HepG2 (cell line): Measurements from ENCODE around the gene HNRNPF. TPM values are rescaled to one million over a fixed set of nuclear protein-coding genes. Genes with fewer than 3 reads are reported as not detected.

Experiments used
- CHD2 ChIP-seq: IDR thresholded peaks from 2 replicates; pipeline ENCODE4 v1.6.1; 2011; ENCODE audit warnings: low read depth, low read length, improper control_type of control experiment
- MAZ ChIP-seq, 2 experiments: sonication (generic) in 1 of 2; formaldehyde crosslinking in 1 of 2; IDR thresholded peaks; 2 replicates each; pipeline versions ENCODE4 v1.5.0 to v1.6.1; 2012 to 2020; ENCODE audit warnings: low read depth in 2 of 2, mild to moderate bottlenecking in 2 of 2, borderline replicate concordance in 1 of 2, improper control_type of control experiment in 1 of 2, low read length in 1 of 2, missing genetic modification reagents in 1 of 2, moderate library complexity in 1 of 2
- MIER2 ChIP-seq: IDR thresholded peaks from 2 replicates; pipeline ENCODE4 v1.6.1; 2016; ENCODE audit warnings: missing biosample characterization, missing genetic modification reagents
- SNAPC4 ChIP-seq: sonication (generic); formaldehyde crosslinking; IDR thresholded peaks from 2 replicates; pipeline ENCODE4 v1.4.0; 2020; ENCODE audit warnings: mild to moderate bottlenecking, missing genetic modification reagents
- TCF7L2 ChIP-seq: IDR thresholded peaks from 2 replicates; pipeline ENCODE4 v1.6.1; 2011; ENCODE audit warnings: mild to moderate bottlenecking, low read depth, low read length, moderate library complexity
- ZBTB26 ChIP-seq: IDR thresholded peaks from 2 replicates; pipeline ENCODE4 v1.6.1; 2016; ENCODE audit warnings: missing compliant biosample characterization, missing genetic modification reagents, borderline replicate concordance
- ZBTB42 ChIP-seq: sonication (generic); formaldehyde crosslinking; IDR thresholded peaks from 2 replicates; pipeline ENCODE4 v1.5.0; 2020; ENCODE audit warnings: mild to moderate bottlenecking, missing genetic modification reagents
- ZNF292 ChIP-seq: sonication (generic); formaldehyde crosslinking; IDR thresholded peaks from 2 replicates; pipeline ENCODE4 v1.8.1; 2022; ENCODE audit warnings: mild to moderate bottlenecking, low read depth, missing genetic modification reagents, borderline replicate concordance
- ZNF460 ChIP-seq: sonication (generic); formaldehyde crosslinking; IDR thresholded peaks from 2 replicates; pipeline ENCODE4 v1.5.1; 2020; ENCODE audit warnings: missing genetic modification reagents, mild to moderate bottlenecking, borderline replicate concordance
- ZNF652 ChIP-seq: IDR thresholded peaks from 2 replicates; pipeline ENCODE4 v1.6.1; 2016; ENCODE audit warnings: low read depth, borderline replicate concordance
- polyA plus RNA-seq, 8 experiments: library from polyadenylated mRNA; depleted of rRNA in 3 of 8; stranded (reverse) in 7 of 8; unstranded in 1 of 8; fragments of >200 nt; fragmentation: Illumina TruSeq in 4 of 8; extraction: Trizol in 4 of 8; gene quantifications; 2 replicates each; pipeline versions ENCODE4 v1.2.1 to v1.2.3, GENCODE V29; 2011 to 2016; ENCODE audit warnings: low read depth in 4 of 8, missing spikeins in 1 of 8, mixed read lengths in 1 of 8; ENCODE audit not compliant: insufficient read depth in 1 of 8
- total RNA-seq, 5 experiments: library from RNA; depleted of rRNA; stranded (reverse); fragments of >200 nt; fragmentation: Illumina TruSeq; extraction: Trizol; gene quantifications; 2 replicates each; pipeline ENCODE4 v1.2.3, GENCODE V29; 2016; ENCODE audit warnings: low read depth in 1 of 5
- TF ChIP-seq, protein P1 (sequence below): sonication (generic); formaldehyde crosslinking; IDR thresholded peaks from 2 replicates; pipeline ENCODE4 v1.4.0; 2020; ENCODE audit warnings: missing genetic modification reagents; ENCODE audit errors: not compliant biosample characterization
- TF ChIP-seq, protein P2 (sequence below): sonication (generic); formaldehyde crosslinking; IDR thresholded peaks from 2 replicates; pipeline ENCODE4 v1.4.0; 2020; ENCODE audit warnings: missing genetic modification reagents, borderline replicate concordance
- TF ChIP-seq, protein P3 (sequence below): sonication (generic); formaldehyde crosslinking; IDR thresholded peaks from 2 replicates; pipeline ENCODE4 v1.4.0; 2020; ENCODE audit warnings: missing genetic modification reagents, mild to moderate bottlenecking, borderline replicate concordance
- TF ChIP-seq, protein P4 (sequence below): sonication (generic); formaldehyde crosslinking; IDR thresholded peaks from 2 replicates; pipeline ENCODE4 v1.4.0; 2020; ENCODE audit warnings: mild to moderate bottlenecking, missing genetic modification reagents
- TF ChIP-seq, protein P5 (sequence below), 2 experiments: fragments of 450-650 bp in 1 of 2; sonication (generic) in 1 of 2; formaldehyde crosslinking; IDR thresholded peaks; 2 replicates each; pipeline versions ENCODE4 v1.5.0 to v1.8.0; 2020 to 2022; ENCODE audit warnings: mild to moderate bottlenecking in 1 of 2, missing genetic modification reagents in 1 of 2

The HNRNPF gene
- total and polyA plus RNA-seq, 2 of the 13 experiments (the other 11 are each of a cell fraction or from before 2014, with no cell fraction given), result 166 to 308 TPM

- TF ChIP-seq, protein P1, sequence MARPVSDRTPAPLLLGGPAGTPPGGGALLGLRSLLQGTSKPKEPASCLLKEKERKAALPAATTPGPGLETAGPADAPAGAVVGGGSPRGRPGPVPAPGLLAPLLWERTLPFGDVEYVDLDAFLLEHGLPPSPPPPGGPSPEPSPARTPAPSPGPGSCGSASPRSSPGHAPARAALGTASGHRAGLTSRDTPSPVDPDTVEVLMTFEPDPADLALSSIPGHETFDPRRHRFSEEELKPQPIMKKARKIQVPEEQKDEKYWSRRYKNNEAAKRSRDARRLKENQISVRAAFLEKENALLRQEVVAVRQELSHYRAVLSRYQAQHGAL (CRISPR knock-in tag), result no peak
- TF ChIP-seq SNAPC4 (CRISPR knock-in tag) (no peak), ZNF292 (CRISPR knock-in tag) (no peak), TCF7L2 (no peak), ZBTB26 (CRISPR knock-in tag) (no peak), ZNF460 (CRISPR knock-in tag) (no peak; the same call in 1 of the 2 replicates), MIER2 (CRISPR knock-in tag) (no peak), ZBTB42 (CRISPR knock-in tag) (peak; percentile 52; the same call in 1 of the 2 replicates), ZNF652 (CRISPR knock-in tag) (no peak), CHD2 (peak; percentile 64), MAZ (IDR thresholded peaks at IDR 0.05; ENCODE audit: borderline replicate concordance, low read depth, low read length) (no peak), MAZ (CRISPR knock-in tag; IDR thresholded peaks at IDR 0.05; ENCODE audit: low read depth) (no peak)
- TF ChIP-seq, protein P2, sequence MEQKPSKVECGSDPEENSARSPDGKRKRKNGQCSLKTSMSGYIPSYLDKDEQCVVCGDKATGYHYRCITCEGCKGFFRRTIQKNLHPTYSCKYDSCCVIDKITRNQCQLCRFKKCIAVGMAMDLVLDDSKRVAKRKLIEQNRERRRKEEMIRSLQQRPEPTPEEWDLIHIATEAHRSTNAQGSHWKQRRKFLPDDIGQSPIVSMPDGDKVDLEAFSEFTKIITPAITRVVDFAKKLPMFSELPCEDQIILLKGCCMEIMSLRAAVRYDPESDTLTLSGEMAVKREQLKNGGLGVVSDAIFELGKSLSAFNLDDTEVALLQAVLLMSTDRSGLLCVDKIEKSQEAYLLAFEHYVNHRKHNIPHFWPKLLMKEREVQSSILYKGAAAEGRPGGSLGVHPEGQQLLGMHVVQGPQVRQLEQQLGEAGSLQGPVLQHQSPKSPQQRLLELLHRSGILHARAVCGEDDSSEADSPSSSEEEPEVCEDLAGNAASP (CRISPR knock-in tag), result no peak
- TF ChIP-seq, protein P3, sequence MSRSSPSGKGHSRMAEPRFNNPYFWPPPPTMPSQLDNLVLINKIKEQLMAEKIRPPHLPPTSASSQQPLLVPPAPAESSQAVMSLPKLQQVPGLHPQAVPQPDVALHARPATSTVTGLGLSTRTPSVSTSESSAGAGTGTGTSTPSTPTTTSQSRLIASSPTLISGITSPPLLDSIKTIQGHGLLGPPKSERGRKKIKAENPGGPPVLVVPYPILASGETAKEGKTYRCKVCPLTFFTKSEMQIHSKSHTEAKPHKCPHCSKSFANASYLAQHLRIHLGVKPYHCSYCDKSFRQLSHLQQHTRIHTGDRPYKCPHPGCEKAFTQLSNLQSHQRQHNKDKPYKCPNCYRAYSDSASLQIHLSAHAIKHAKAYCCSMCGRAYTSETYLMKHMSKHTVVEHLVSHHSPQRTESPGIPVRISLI (CRISPR knock-in tag), result no peak
- TF ChIP-seq, protein P4, sequence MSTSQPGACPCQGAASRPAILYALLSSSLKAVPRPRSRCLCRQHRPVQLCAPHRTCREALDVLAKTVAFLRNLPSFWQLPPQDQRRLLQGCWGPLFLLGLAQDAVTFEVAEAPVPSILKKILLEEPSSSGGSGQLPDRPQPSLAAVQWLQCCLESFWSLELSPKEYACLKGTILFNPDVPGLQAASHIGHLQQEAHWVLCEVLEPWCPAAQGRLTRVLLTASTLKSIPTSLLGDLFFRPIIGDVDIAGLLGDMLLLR, result 0 out of 2 replicates have a peak, but pooled peaks have one; percentile 54
- TF ChIP-seq, protein P5, sequence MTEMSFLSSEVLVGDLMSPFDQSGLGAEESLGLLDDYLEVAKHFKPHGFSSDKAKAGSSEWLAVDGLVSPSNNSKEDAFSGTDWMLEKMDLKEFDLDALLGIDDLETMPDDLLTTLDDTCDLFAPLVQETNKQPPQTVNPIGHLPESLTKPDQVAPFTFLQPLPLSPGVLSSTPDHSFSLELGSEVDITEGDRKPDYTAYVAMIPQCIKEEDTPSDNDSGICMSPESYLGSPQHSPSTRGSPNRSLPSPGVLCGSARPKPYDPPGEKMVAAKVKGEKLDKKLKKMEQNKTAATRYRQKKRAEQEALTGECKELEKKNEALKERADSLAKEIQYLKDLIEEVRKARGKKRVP (CRISPR knock-in tag; IDR thresholded peaks at IDR 0.05), result peak in 1 of 2 experiments; percentile 6; a peak in 2 of 4 replicates
Measured at GRCh38 chr10:43396061-43396927, 12.7 kb downstream of the HNRNPF start (continued).
